HL-60 (cell line): ENCODE data around the gene AK9.

Experiments used
- DNase-seq, 2 experiments: peaks; one replicate each; pipeline ENCODE4 v3.0.0-alpha.2; 2010 to 2020; ENCODE audit warnings: low read depth in 1 of 2, low spot score in 1 of 2
- H3K27ac ChIP-seq: fragments of 250-450 bp; sonication (Bioruptor Pico); replicated peaks from 2 replicates; pipeline ENCODE4 v1.5.1; 2020; ENCODE audit warnings: mild to moderate bottlenecking, moderate library complexity
- H3K27me3 ChIP-seq: fragments of 250-450 bp; sonication (Bioruptor Pico); 2 replicates; pipeline ENCODE4 v1.5.1; 2021; ENCODE audit warnings: mild to moderate bottlenecking, moderate library complexity; ENCODE audit not compliant: insufficient read depth, poor library complexity, severe bottlenecking
- H3K4me3 ChIP-seq: replicated peaks from 2 replicates; pipeline ENCODE4 v1.5.1; 2011; ENCODE audit warnings: mild to moderate bottlenecking, control low read depth, low read length; ENCODE audit not compliant: insufficient read depth
- CTCF ChIP-seq: IDR thresholded peaks from one replicate; pipeline ENCODE4 v1.5.1; 2011; ENCODE audit warnings: low read length, control low read depth, inconsistent platforms; ENCODE audit not compliant: insufficient read depth
- GABPA ChIP-seq: IDR thresholded peaks from 2 replicates; pipeline ENCODE4 v1.6.1; 2012; ENCODE audit warnings: low read depth
- POLR2AphosphoS5 ChIP-seq: IDR thresholded peaks from 2 replicates; pipeline ENCODE4 v1.6.1; 2012; ENCODE audit warnings: low read depth
- REST ChIP-seq: IDR thresholded peaks from 2 replicates; pipeline ENCODE4 v1.6.1; 2012; ENCODE audit warnings: low read depth; ENCODE audit not compliant: insufficient replicate concordance
- SPI1 ChIP-seq: IDR thresholded peaks from 2 replicates; pipeline ENCODE4 v1.6.1; 2012; ENCODE audit warnings: low read depth, mild to moderate bottlenecking, borderline replicate concordance

Gene AK9

GRCh38 chr6:109696355-109696754 is 5.4 kb upstream of the AK9 start:
- Histone ChIP-seq H3K27ac (peak overlapping the region; percentile 50), H3K4me3 (no peak overlapping the region), H3K27me3 (no peaks in the 10 kb centered on the region)
- no peak for TF ChIP-seq CTCF
- no peak for TF ChIP-seq REST
- TF ChIP-seq GABPA, result no peak
- no peak for TF ChIP-seq SPI1
- no peak for TF ChIP-seq POLR2AphosphoS5
- DNase-seq, result no peak

GRCh38 chr6:109695468-109695867 is 4.5 kb upstream of the AK9 start:
- Histone ChIP-seq H3K27me3 (no peaks in the 10 kb centered on the region), H3K4me3 (no peak overlapping the region), H3K27ac (no peak overlapping the region)
- no peak for TF ChIP-seq REST
- no peak for TF ChIP-seq SPI1
- no peak for TF ChIP-seq GABPA
- no peak for TF ChIP-seq POLR2AphosphoS5
- TF ChIP-seq CTCF, result no peak
- DNase-seq, result no peak

GRCh38 chr6:109693111-109693510 is 2.1 kb upstream of the AK9 start:
- DNase-seq, result peak in 1 of 2 experiments; percentile 8
- Histone ChIP-seq H3K4me3 (no peak overlapping the region), H3K27ac (peak overlapping the region; percentile 15), H3K27me3 (no peaks in the 10 kb centered on the region)
- TF ChIP-seq SPI1 (peak; percentile 49; the same call in 1 of the 2 replicates), REST (no peak)

GRCh38 chr6:109690373-109690736 is 647 bp downstream of the AK9 start:
- Histone ChIP-seq H3K27ac (peak overlapping the region; percentile 76), H3K4me3 (peak overlapping the region; percentile 98), H3K27me3 (no peaks in the 10 kb centered on the region)
- TF ChIP-seq REST (no peak), CTCF (no peak), POLR2AphosphoS5 (no peak), GABPA (no peak), SPI1 (no peak)
- DNase-seq, result peak in 1 of 2 experiments; percentile 49
